ENCODE results near the gene SUV39H2. TPM values are rescaled to one million over a fixed set of nuclear protein-coding genes. Genes with fewer than 3 reads are reported as not detected.
"Not testable (repeated sequence)": the region's sequence is repeated elsewhere in the genome, so short reads cannot be mapped to it uniquely, and the experiment has no call there.

Gene SUV39H2
- total RNA-seq, 1 experiment from 2014 or later = 6.4 TPM

- Histone ChIP-seq H3K36me3 (ENCODE audit: low read depth, low read length) (peaks cover 12% of the 10 kb centered on the region; the same call in 1 of the 2 replicates), H3F3A (ENCODE audit: low read length, unreplicated experiment) (no peaks in the 10 kb centered on the region), H3K27ac (ENCODE audit: low read length) (no peak overlapping the region), H3K9me2 (replicated peaks; ENCODE audit: low read length) (no peaks in the 10 kb centered on the region), H3K4me1 (ENCODE audit: insufficient read depth, low read length) (no peaks in the 10 kb centered on the region), H3K4me3 (ENCODE audit: low read length) (no peak overlapping the region), H3K9ac (ENCODE audit: low read length) (no peak overlapping the region), H3K4me2 (ENCODE audit: low read length) (no peak overlapping the region), H3K27me3 (ENCODE audit: low read length) (no peaks in the 10 kb centered on the region), H3K79me2 (ENCODE audit: low read length) (no peaks in the 10 kb centered on the region), H2AFZ (ENCODE audit: low read length) (no peak overlapping the region), H4K20me1 (ENCODE audit: low read length) (no peaks in the 10 kb centered on the region), H3K9me3 (ENCODE audit: low read length) (no peaks in the 10 kb centered on the region)
- intact Hi-C loops (cut with micrococcal nuclease) = no loop called here
- CTCF ChIA-PET = no interaction called here
- no TSS peak for BruUV-seq (replicated peaks)
- no peak for DNase-seq
- no peak for ATAC-seq
- TF ChIP-seq CTCF (conservative IDR thresholded peaks at IDR 0.05; ENCODE audit: low read depth, low read length) (no peak), EZH2 (IDR thresholded peaks at IDR 0.05; ENCODE audit: low read length, unreplicated experiment) (no peak), EZH2phosphoT487 (IDR thresholded peaks at IDR 0.05; ENCODE audit: borderline replicate concordance, low read length) (no peak)
- POLR2A ChIA-PET (ENCODE audit: unreplicated experiment) = no interaction called here
These were observed 28.1 kb downstream of the SUV39H2 start for GRCh38 chr10:14906765-14907164.

GRCh38 chr10:14907591-14907990 lies 28.9 kb downstream of the SUV39H2 start:
- peaks cover 12% of the 10 kb centered on the region; the same call in 1 of the 2 replicates for H3K36me3 ChIP-seq (ENCODE audit: low read depth, low read length)
- H3K9ac ChIP-seq (ENCODE audit: low read length); H2AFZ ChIP-seq (ENCODE audit: low read length); H3K79me2 ChIP-seq (ENCODE audit: low read length); H3K27me3 ChIP-seq (ENCODE audit: low read length); ATAC-seq; intact Hi-C loops (cut with micrococcal nuclease); H3K4me1 ChIP-seq (ENCODE audit: insufficient read depth, low read length); H3K27ac ChIP-seq (ENCODE audit: low read length); POLR2A ChIA-PET (ENCODE audit: unreplicated experiment); DNase-seq; H4K20me1 ChIP-seq (ENCODE audit: low read length); CTCF ChIA-PET; BruUV-seq (replicated peaks); H3K9me3 ChIP-seq (ENCODE audit: low read length); H3K4me2 ChIP-seq (ENCODE audit: low read length); H3K9me2 ChIP-seq (replicated peaks; ENCODE audit: low read length); H3F3A ChIP-seq (ENCODE audit: low read length, unreplicated experiment); H3K4me3 ChIP-seq (ENCODE audit: low read length): not testable (repeated sequence)

- Histone ChIP-seq H3F3A (ENCODE audit: low read length, unreplicated experiment) (no peaks in the 10 kb centered on the region), H3K4me1 (ENCODE audit: insufficient read depth, low read length) (no peaks in the 10 kb centered on the region), H3K27me3 (ENCODE audit: low read length) (no peaks in the 10 kb centered on the region), H3K4me2 (ENCODE audit: low read length) (no peak overlapping the region), H3K4me3 (ENCODE audit: low read length) (no peak overlapping the region), H3K9me3 (ENCODE audit: low read length) (no peaks in the 10 kb centered on the region), H3K36me3 (ENCODE audit: low read depth, low read length) (peaks cover 14% of the 10 kb centered on the region; the same call in 1 of the 2 replicates), H2AFZ (ENCODE audit: low read length) (no peak overlapping the region), H3K9me2 (replicated peaks; ENCODE audit: low read length) (no peaks in the 10 kb centered on the region), H3K9ac (ENCODE audit: low read length) (no peak overlapping the region), H4K20me1 (ENCODE audit: low read length) (no peaks in the 10 kb centered on the region), H3K79me2 (ENCODE audit: low read length) (no peaks in the 10 kb centered on the region), H3K27ac (ENCODE audit: low read length) (no peak overlapping the region)
- no peak for DNase-seq
- ChIA-PET CTCF (no interaction called here), POLR2A (ENCODE audit: unreplicated experiment) (no interaction called here)
- ATAC-seq = no peak
- TF ChIP-seq CTCF (conservative IDR thresholded peaks at IDR 0.05; ENCODE audit: low read depth, low read length) = no peak
- TF ChIP-seq EZH2phosphoT487 (IDR thresholded peaks at IDR 0.05; ENCODE audit: borderline replicate concordance, low read length) = no peak
- TF ChIP-seq EZH2 (IDR thresholded peaks at IDR 0.05; ENCODE audit: low read length, unreplicated experiment) = no peak
- no TSS peak for BruUV-seq (replicated peaks)
- intact Hi-C loops (cut with micrococcal nuclease) = no loop called here
These were observed 30.4 kb downstream of the SUV39H2 start for GRCh38 chr10:14909101-14909500.

All from PC-3 (cell line).